IPS-NIHi7 (cell line): ENCODE data around the gene CCDC73.
"Not testable (repeated sequence)": the region's sequence is repeated elsewhere in the genome, so short reads cannot be mapped to it uniquely, and the experiment has no call there.

ENCODE experiments used
- DNase-seq: peaks from one replicate; pipeline ENCODE4 v3.0.0; 2012; ENCODE audit warnings: mixed read lengths; ENCODE audit errors: extremely low spot score

The CCDC73 gene

GRCh38 chr11:32794439-32794838 is at the start of gene CCDC73:
Gene CCDC73 (minus strand): TSS chr11:32794662. CDS start chr11:32760243, 34,419 bp downstream.
- DNase-seq = peak; percentile 9

- no peak for DNase-seq
These were observed 49.1 kb upstream of the CCDC73 start for GRCh38 chr11:32843544-32843943.

GRCh38 chr11:32840587-32840986 is 46.1 kb upstream of the CCDC73 start:
- DNase-seq = no peak

- no peak for DNase-seq
These were observed 44.8 kb upstream of the CCDC73 start for GRCh38 chr11:32839308-32839707.

- DNase-seq = no peak
These were observed 44.2 kb upstream of the CCDC73 start for GRCh38 chr11:32838505-32839274.

- DNase-seq = no peak
These were observed 42.5 kb upstream of the CCDC73 start for GRCh38 chr11:32836946-32837345.

GRCh38 chr11:32833921-32834320 is 39.5 kb upstream of the CCDC73 start:
- DNase-seq = no peak

- DNase-seq = no peak
These were observed 36.8 kb upstream of the CCDC73 start for GRCh38 chr11:32831221-32831620.

- no peak for DNase-seq
These were observed 36.3 kb upstream of the CCDC73 start for GRCh38 chr11:32830796-32831195.

- DNase-seq = peak; percentile 33
These were observed 35.9 kb upstream of the CCDC73 start for GRCh38 chr11:32830413-32830738.

- peak; percentile 78 for DNase-seq
These were observed 35.4 kb upstream of the CCDC73 start, which contains the start of gene PRRG4 for GRCh38 chr11:32829680-32830412. Gene PRRG4 (plus strand): TSS chr11:32829927. CDS start chr11:32830530, 603 bp downstream.

GRCh38 chr11:32829157-32829679 is 34.8 kb upstream of the CCDC73 start:
- DNase-seq = no peak

- no peak for DNase-seq
These were observed 32.8 kb upstream of the CCDC73 start for GRCh38 chr11:32827276-32827675.

GRCh38 chr11:32826113-32826512 is 31.7 kb upstream of the CCDC73 start:
- DNase-seq = no peak

- not testable (repeated sequence) for DNase-seq
These were observed 29.2 kb upstream of the CCDC73 start for GRCh38 chr11:32823617-32824016.

- no peak for DNase-seq
These were observed 27.6 kb upstream of the CCDC73 start for GRCh38 chr11:32821917-32822560.

GRCh38 chr11:32821517-32821916 is 27.1 kb upstream of the CCDC73 start:
- no peak for DNase-seq

- DNase-seq = no peak
These were observed 26.0 kb upstream of the CCDC73 start for GRCh38 chr11:32820497-32820896.

- DNase-seq = no peak
These were observed 24.7 kb upstream of the CCDC73 start for GRCh38 chr11:32819187-32819586.

GRCh38 chr11:32817852-32818183 is 23.4 kb upstream of the CCDC73 start:
- no peak for DNase-seq

GRCh38 chr11:32817181-32817851 is 22.9 kb upstream of the CCDC73 start:
- no peak for DNase-seq

- DNase-seq = peak; percentile 85
These were observed 14.9 kb upstream of the CCDC73 start for GRCh38 chr11:32809313-32809712.
